Cardiac muscle cell (in vitro differentiated cells and primary cell): ENCODE data around the gene ARNT2. TPM values are rescaled to one million over a fixed set of nuclear protein-coding genes. Genes with fewer than 3 reads are reported as not detected.
A peak's percentile ranks its signal among the peaks of the same experiment; 100 is the strongest.

Source experiments
- DNase-seq, 2 donors: peaks; one replicate each; pipeline versions ENCODE4 v3.0.0 to v3.0.0-alpha.2; 2010 to 2017; ENCODE audit warnings: low read depth in 1 of 2, low spot score in 1 of 2
- H3K27ac ChIP-seq: fragments of 200-600 bp; sonication (generic); 2 replicates; pipeline ENCODE4 v1.5.1; 2016
- H3K27me3 ChIP-seq: fragments of 200-600 bp; sonication (generic); 2 replicates; pipeline ENCODE4 v1.6.0; 2016; ENCODE audit warnings: control low read depth
- H3K36me3 ChIP-seq: fragments of 200-600 bp; sonication (generic); 2 replicates; pipeline ENCODE4 v1.5.1; 2016; ENCODE audit warnings: control low read depth
- H3K4me1 ChIP-seq: fragments of 200-600 bp; sonication (generic); 2 replicates; pipeline ENCODE4 v1.8.1; 2017; ENCODE audit warnings: low read depth, mild to moderate bottlenecking, mixed run types
- H3K4me3 ChIP-seq: fragments of 200-600 bp; sonication (generic); 2 replicates; pipeline ENCODE4 v1.5.1; 2016; ENCODE audit warnings: mild to moderate bottlenecking
- H3K9me3 ChIP-seq: fragments of 200-600 bp; sonication (generic); 2 replicates; pipeline ENCODE4 v1.5.1; 2017; ENCODE audit warnings: low read depth, mild to moderate bottlenecking, control low read depth
- polyA plus RNA-seq: library from polyadenylated mRNA; unstranded; fragments of >200 nt; fragmentation: Nextera tagmentation; extraction: Ambion mirVana; gene quantifications from 2 replicates; pipeline ENCODE4 v1.2.1, GENCODE V29; 2016
- total RNA-seq: library from RNA; depleted of rRNA; stranded (reverse); fragments of >200 nt; gene quantifications from 2 replicates; pipeline ENCODE4 v1.2.3, GENCODE V29; 2016
- TF ChIP-seq, protein P1 (sequence below): IDR thresholded peaks from 2 replicates; pipeline ENCODE4 v1.5.1; 2012; ENCODE audit warnings: low read depth, mild to moderate bottlenecking, low read length

The ARNT2 gene
- total and polyA plus RNA-seq, 2 experiments from 2014 or later: 3.8 to 4.4 TPM

DNA sequence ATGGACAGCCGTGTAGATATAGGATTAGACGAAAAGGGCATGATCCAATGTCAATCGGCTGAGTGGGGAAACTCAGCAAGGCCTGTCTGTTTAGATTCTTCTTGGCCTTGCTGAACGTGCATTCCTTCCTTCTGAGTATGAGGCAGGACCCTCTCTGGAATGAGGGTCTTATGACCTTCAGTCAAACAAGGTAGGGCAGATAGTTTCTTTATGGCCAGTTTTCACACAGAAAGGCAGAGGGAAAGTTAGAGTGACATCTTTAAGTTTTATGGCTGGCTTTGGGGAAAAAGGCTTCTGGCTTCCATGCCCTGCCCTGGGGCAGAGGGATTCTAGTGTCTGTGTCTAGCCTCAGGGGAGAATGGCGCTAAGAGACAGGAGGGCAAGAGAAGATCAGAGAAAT lies 29.7 kb downstream of the ARNT2 start:
- Histone ChIP-seq H3K27me3 (no peaks in the 10 kb centered on the region), H3K27ac (no peak overlapping the region), H3K9me3 (no peaks in the 10 kb centered on the region), H3K4me1 (no peaks in the 10 kb centered on the region), H3K36me3 (no peaks in the 10 kb centered on the region), H3K4me3 (no peak overlapping the region)
- TF ChIP-seq, protein P1, sequence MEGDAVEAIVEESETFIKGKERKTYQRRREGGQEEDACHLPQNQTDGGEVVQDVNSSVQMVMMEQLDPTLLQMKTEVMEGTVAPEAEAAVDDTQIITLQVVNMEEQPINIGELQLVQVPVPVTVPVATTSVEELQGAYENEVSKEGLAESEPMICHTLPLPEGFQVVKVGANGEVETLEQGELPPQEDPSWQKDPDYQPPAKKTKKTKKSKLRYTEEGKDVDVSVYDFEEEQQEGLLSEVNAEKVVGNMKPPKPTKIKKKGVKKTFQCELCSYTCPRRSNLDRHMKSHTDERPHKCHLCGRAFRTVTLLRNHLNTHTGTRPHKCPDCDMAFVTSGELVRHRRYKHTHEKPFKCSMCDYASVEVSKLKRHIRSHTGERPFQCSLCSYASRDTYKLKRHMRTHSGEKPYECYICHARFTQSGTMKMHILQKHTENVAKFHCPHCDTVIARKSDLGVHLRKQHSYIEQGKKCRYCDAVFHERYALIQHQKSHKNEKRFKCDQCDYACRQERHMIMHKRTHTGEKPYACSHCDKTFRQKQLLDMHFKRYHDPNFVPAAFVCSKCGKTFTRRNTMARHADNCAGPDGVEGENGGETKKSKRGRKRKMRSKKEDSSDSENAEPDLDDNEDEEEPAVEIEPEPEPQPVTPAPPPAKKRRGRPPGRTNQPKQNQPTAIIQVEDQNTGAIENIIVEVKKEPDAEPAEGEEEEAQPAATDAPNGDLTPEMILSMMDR: no peak
- no peak for DNase-seq

DNA sequence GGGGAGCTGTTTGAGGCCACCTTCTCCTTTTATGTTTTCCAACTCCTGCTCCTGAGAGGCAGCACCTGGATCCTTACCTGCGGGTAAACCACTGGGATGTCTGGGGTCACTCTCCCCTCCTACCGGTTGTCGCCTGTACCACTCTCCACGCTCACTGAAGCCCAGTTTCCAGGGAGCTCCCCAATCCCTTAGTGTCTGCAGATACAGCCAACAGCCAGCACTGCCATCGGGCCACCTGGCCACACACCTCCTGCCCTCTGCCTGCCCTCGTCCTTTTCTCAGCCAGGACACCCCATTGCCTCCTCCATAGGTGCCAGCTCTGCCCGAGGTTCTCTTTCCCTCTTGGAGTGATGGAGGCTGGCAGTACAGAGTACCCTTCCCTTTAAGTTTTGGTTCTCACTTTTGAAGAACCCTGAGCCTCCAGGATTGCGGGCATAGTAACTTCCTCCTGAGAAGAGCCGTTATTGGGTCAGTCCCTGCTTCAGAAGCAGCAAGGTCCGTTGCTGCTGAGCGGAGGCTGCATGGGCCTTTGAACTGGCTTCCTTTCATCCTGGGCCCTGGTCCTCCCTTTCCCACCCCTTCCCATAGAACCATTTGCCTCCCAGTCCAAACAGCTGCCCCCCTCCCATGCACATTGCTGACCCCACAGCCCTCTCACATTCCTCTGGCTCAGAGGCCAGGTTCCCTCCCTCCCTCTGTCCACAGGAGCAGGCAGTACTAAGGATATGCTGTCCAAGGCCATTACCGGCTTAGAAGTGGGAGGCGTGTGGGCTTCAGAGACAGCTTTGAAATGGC lies 30.9 kb downstream of the ARNT2 start:
- Histone ChIP-seq H3K36me3 (no peaks in the 10 kb centered on the region), H3K9me3 (no peaks in the 10 kb centered on the region), H3K27ac (no peak overlapping the region), H3K4me1 (no peaks in the 10 kb centered on the region), H3K27me3 (no peaks in the 10 kb centered on the region), H3K4me3 (no peak overlapping the region)
- TF ChIP-seq, protein P1: no peak
- DNase-seq: no peak

DNA sequence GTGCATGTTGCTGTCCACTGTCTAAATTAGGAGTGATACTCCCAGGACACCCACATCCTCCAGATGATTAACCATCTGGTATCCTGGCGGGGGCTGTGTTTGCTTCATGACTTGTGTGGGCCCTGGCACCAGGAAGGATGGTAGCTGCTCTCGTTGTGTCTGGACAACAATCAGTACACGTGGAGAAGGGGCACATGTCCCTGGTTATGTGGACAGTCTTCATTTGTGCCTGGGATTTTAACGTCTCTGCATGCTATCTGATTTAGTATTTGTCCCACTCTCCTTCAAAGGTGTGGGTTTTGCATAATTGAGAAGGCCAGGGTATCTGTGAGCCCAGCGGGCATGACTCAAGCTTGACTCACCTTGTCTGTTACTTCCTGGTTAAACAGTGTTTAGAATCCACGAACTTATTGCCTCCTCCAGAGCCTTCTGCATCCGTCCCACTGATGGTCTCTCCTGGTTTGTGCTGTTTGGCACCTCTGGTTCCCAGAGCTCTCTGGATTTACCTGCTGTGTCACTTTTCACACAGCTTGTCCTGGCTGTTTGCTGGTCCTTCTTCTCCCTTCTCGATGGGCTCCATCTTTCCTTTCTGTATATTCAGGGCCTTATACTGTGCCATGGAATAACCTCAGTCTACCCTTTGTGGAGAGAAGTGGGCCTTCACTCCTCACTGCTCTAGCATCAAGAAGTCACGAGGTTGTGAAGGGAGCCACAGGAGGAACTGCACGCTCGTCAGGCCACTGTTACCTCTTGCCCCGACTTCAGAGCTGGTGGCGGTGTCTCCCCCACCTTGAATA lies 32.5 kb downstream of the ARNT2 start:
- Histone ChIP-seq H3K36me3 (no peaks in the 10 kb centered on the region), H3K27me3 (no peaks in the 10 kb centered on the region), H3K4me1 (no peaks in the 10 kb centered on the region), H3K9me3 (no peaks in the 10 kb centered on the region), H3K27ac (no peak overlapping the region), H3K4me3 (no peak overlapping the region)
- DNase-seq: no peak
- TF ChIP-seq, protein P1: no peak

DNA sequence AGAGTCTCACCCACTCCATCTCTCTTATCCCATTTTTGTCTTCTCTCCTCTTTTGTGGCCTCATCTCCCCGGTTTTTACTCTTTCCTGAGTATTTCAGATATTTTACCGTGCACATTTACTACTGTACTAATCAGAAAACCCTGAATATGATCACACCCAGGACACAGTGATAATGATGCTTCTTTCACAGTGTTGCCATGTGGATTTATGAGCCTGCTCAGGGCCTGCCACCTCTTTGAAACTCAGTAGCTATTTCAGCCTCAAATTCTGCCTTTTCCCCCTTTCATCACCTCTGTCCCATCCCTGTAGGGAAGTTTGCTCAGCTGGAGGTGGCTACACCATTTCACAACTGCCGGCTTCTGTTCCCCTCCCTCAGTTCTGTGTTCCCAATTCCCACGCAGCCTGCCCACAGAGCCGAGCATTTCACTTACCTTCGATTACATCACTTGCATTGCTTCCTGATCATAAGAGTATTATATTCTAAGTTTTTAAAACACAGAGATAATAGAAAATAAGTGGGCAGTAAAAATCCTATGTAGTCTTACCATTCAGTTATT lies 33.2 kb downstream of the ARNT2 start:
- Histone ChIP-seq H3K27ac (no peak overlapping the region), H3K9me3 (no peaks in the 10 kb centered on the region), H3K36me3 (no peaks in the 10 kb centered on the region), H3K27me3 (no peaks in the 10 kb centered on the region), H3K4me1 (no peaks in the 10 kb centered on the region), H3K4me3 (no peak overlapping the region)
- DNase-seq: peak in 1 of 2 donors; percentile 43
- TF ChIP-seq, protein P1: no peak

DNA sequence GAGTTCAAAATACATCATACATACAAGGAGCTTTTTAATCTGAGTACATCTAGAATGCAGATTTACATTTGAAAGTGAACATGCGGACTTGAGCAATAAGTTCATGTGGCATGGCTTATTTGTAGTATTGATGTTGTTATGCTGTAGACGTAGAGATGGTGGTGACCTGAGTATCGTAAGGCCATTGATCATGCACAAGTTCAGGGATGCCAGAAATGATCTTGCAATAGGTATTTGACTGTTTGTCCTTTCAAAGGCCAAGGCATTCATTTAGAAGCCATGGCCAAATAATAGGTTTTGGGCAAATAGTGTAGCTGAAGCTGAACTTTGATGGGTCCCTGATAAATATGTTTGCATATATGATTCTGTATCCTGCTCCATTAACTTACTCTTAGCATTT lies 35.0 kb downstream of the ARNT2 start:
- no peak overlapping the region for H3K4me3 ChIP-seq

More for the DNA sequence above, 35.0 kb downstream of the ARNT2 start:
- TF ChIP-seq, protein P1: no peak
- no peaks in the 10 kb centered on the region for H3K9me3 ChIP-seq
- no peaks in the 10 kb centered on the region for H3K27me3 ChIP-seq
- DNase-seq: no peak
- H3K36me3 ChIP-seq: no peaks in the 10 kb centered on the region
- H3K27ac ChIP-seq: no peak overlapping the region
- no peaks in the 10 kb centered on the region for H3K4me1 ChIP-seq
